IPS-11a (cell line): ENCODE results near the gene IL18BP.

ENCODE experiments used
- H3K4me3 ChIP-seq: one replicate; pipeline ENCODE4 v1.5.1; 2013; ENCODE audit warnings: low read depth, low read length, control low read depth

Gene IL18BP

DNA sequence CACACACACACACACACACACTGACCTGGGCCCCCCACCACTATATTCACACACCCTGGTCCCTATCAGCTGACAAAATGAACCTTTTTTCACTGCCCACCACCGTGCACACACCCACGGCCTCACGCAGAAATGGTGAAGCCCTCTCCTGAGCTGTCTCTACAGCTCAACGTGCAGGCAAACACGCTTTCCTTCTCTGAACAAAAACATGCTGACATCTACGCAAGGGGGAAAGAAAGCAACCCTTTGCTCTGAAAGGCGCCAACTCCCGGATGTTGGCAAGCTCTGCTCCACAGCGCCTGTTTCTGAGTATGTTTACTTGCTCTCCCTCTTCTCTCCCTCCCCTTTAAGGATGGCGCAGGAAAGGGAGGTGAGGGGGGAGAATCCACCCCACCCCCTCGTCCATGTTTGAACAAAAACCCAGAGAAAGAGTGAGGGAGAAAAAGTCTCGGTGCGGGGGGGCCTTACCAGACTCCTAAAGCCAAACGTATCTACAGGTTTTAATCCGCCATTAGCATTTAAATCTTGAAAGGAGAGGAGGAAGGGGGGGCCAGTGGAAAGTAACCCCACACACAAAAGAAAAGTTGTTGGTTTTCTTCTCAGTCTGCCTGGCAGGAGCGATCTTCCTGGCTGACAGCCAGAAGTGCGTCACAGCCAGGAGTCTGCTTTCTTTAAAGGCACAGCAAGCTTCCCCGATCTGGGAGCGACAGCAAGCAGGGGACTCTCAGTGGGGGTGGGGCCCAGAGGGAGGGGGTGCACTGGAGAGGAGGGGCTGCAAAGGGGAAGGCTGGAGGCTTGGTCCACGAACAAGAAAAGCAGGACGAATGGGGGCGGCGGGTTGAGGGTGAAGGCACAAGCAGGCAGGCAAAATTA is 42.0 kb downstream of the IL18BP start:
- H3K4me3 ChIP-seq, result peak overlapping the region; percentile 34

- H3K4me3 ChIP-seq, result peak overlapping the region; percentile 34
Measured at GRCh38 chr11:72041364-72042063, 42.8 kb downstream of the IL18BP start.

DNA sequence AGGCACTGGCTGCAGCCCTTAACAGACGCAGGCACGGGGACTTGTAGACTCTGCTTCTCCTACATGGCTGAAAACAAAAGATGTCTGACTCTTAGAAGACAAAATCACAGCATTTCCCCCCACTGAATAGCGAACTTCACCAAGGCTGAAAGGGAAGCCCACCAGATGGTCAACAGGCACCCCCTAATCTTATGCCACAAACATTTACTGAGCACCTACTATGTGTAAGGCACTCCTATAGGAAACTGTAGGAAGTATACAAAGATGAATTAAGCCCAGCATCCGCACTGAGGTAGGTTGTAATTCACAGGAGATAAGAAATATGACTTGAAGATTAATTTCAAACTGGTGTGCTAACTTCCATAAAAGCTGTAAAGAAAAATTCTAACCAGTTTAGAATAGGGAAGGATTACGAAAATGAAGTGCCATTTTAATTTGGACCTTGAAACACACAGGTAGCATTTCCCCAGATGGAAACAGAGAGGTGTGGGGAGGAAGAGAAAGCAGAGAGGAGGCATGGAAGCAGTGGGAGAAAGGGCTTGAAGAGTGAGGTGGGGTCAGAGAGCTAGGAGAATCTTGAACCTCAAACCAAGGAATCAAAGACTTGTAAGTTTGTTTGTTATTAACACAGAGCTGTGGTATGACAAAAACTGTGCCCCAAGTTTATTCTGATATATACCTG is 43.5 kb downstream of the IL18BP start:
- no peak overlapping the region for H3K4me3 ChIP-seq

GRCh38 chr11:72045849-72046248 is 47.1 kb downstream of the IL18BP start:
- H3K4me3 ChIP-seq, result no peak overlapping the region

GRCh38 chr11:72048766-72049460 is 50.2 kb downstream of the IL18BP start:
- no peak overlapping the region for H3K4me3 ChIP-seq
